K562 (cell line): Measurements from ENCODE around the gene ANO9. TPM values are rescaled to one million over a fixed set of nuclear protein-coding genes. Genes with fewer than 3 reads are reported as not detected.

Source experiments
- CSDE1 ChIP-seq, 2 experiments: fragments of 450-650 bp; IDR thresholded peaks; 2 replicates each; pipeline ENCODE4 v1.6.1; 2016; ENCODE audit warnings: mild to moderate bottlenecking in 1 of 2
- EP300 ChIP-seq: IDR thresholded peaks from 2 replicates; pipeline ENCODE4 v1.6.1; 2012; ENCODE audit warnings: low read length, improper control_type of control experiment
- FOXA3 ChIP-seq, 2 experiments: fragments of 450-650 bp in 1 of 2; sonication (generic) in 1 of 2; formaldehyde crosslinking; IDR thresholded peaks in 1 of 2; conservative IDR thresholded peaks in 1 of 2; 2 replicates each; pipeline versions ENCODE4 v1.4.0 to v1.8.0; 2020 to 2022; ENCODE audit warnings: mild to moderate bottlenecking in 2 of 2, missing genetic modification reagents in 1 of 2
- JUNB ChIP-seq: fragments of 450-650 bp; formaldehyde crosslinking; conservative IDR thresholded peaks from 2 replicates; pipeline ENCODE4 v1.4.0; 2020; ENCODE audit warnings: mild to moderate bottlenecking
- NR1H2 ChIP-seq: sonication (generic); formaldehyde crosslinking; IDR thresholded peaks from 2 replicates; pipeline ENCODE4 v1.4.0; 2020; ENCODE audit warnings: mild to moderate bottlenecking, missing genetic modification reagents
- RFX7 ChIP-seq: fragments of 250-450 bp; sonication (Bioruptor Pico); IDR thresholded peaks from 2 replicates; pipeline ENCODE4 v1.5.1; 2021; ENCODE audit warnings: mild to moderate bottlenecking
- TAF1 ChIP-seq: IDR thresholded peaks from 2 replicates; pipeline ENCODE4 v1.6.1; 2011; ENCODE audit warnings: mild to moderate bottlenecking, low read length, moderate library complexity; ENCODE audit not compliant: insufficient read depth, control insufficient read depth, severe bottlenecking; ENCODE audit errors: extremely low read depth
- YY1 ChIP-seq, 3 experiments: IDR thresholded peaks; 2 replicates each; pipeline ENCODE4 v1.6.1; 2011; ENCODE audit warnings: low read length in 2 of 3, mild to moderate bottlenecking in 2 of 3, moderate library complexity in 2 of 3, borderline replicate concordance in 1 of 3, control low read depth in 1 of 3, low read depth in 1 of 3; ENCODE audit not compliant: insufficient read depth in 3 of 3, insufficient replicate concordance in 2 of 3, control insufficient read depth in 1 of 3, insufficient read length in 1 of 3; ENCODE audit errors: extremely low read depth in 1 of 3
- ZKSCAN1 ChIP-seq: fragments of 150-350 bp; IDR thresholded peaks from 2 replicates; pipeline ENCODE4 v1.6.1; 2016; ENCODE audit warnings: low read depth, low read length
- ZNF175 ChIP-seq: fragments of 200-800 bp; sonication (Bioruptor generic); IDR thresholded peaks from 2 replicates; pipeline ENCODE4 v1.6.1; 2016; ENCODE audit warnings: low read depth, mild to moderate bottlenecking, missing genetic modification characterization, missing compliant biosample characterization
- ZNF280A ChIP-seq: fragments of 450-650 bp; IDR thresholded peaks from 2 replicates; pipeline ENCODE4 v1.6.1; 2018; ENCODE audit warnings: mild to moderate bottlenecking, low read depth; ENCODE audit not compliant: partially characterized antibody
- ZNF280B ChIP-seq: fragments of 250-450 bp; sonication (Bioruptor Pico); IDR thresholded peaks from 2 replicates; pipeline ENCODE4 v1.5.1; 2021; ENCODE audit warnings: mild to moderate bottlenecking
- ZNF76 ChIP-seq: fragments of 250-450 bp; sonication (Bioruptor Pico); IDR thresholded peaks from 2 replicates; pipeline ENCODE4 v1.4.0; 2020; ENCODE audit warnings: mild to moderate bottlenecking, moderate library complexity, borderline replicate concordance
- ZNF766 ChIP-seq: fragments of 200-800 bp; sonication (Bioruptor generic); conservative IDR thresholded peaks from 2 replicates; pipeline ENCODE4 v1.6.1; 2016; ENCODE audit warnings: missing genetic modification characterization, missing compliant biosample characterization
- polyA plus RNA-seq, 8 experiments: library from polyadenylated mRNA; depleted of rRNA in 4 of 8; stranded (reverse) in 5 of 8; unstranded in 3 of 8; fragments of >200 nt; fragmentation: Nextera tagmentation in 2 of 8; fragmentation: Illumina TruSeq in 1 of 8; extraction: Ambion mirVana in 2 of 8; extraction: Trizol in 1 of 8; gene quantifications; 2 replicates each; pipeline versions ENCODE4 v1.2.1 to v1.2.3, GENCODE V29; 2011 to 2014; ENCODE audit warnings: inconsistent platforms in 1 of 8, missing spikeins in 1 of 8
- total RNA-seq, 7 experiments: library from RNA; depleted of rRNA in 6 of 7; stranded (reverse); fragments of >200 nt in 6 of 7; fragmentation: Illumina TruSeq in 2 of 7; extraction: Trizol in 2 of 7; gene quantifications; 2 replicates each; pipeline versions ENCODE4 v1.2.1 to v1.2.3, GENCODE V29; 2011 to 2021; ENCODE audit warnings: low replicate concordance in 1 of 7
- TF ChIP-seq, protein P1 (sequence below): fragments of 450-650 bp; IDR thresholded peaks from 2 replicates; pipeline ENCODE4 v1.6.1; 2016; ENCODE audit warnings: low read depth

Gene ANO9
- total and polyA plus RNA-seq, 9 of the 15 experiments (the other 6 are each of a cell fraction or from before 2014, with no cell fraction given) = 0.20 to 14.5 (median 4.5) TPM

- TF ChIP-seq ZNF280A = no peak
- TF ChIP-seq ZKSCAN1 = no peak
- TF ChIP-seq JUNB = no peak
- no peak; the same call in 1 of the 2 replicates for TF ChIP-seq EP300
- no peak for TF ChIP-seq ZNF175 (CRISPR knock-in tag)
- TF ChIP-seq ZNF76 (CRISPR knock-in tag) = no peak
- TF ChIP-seq, protein P1, sequence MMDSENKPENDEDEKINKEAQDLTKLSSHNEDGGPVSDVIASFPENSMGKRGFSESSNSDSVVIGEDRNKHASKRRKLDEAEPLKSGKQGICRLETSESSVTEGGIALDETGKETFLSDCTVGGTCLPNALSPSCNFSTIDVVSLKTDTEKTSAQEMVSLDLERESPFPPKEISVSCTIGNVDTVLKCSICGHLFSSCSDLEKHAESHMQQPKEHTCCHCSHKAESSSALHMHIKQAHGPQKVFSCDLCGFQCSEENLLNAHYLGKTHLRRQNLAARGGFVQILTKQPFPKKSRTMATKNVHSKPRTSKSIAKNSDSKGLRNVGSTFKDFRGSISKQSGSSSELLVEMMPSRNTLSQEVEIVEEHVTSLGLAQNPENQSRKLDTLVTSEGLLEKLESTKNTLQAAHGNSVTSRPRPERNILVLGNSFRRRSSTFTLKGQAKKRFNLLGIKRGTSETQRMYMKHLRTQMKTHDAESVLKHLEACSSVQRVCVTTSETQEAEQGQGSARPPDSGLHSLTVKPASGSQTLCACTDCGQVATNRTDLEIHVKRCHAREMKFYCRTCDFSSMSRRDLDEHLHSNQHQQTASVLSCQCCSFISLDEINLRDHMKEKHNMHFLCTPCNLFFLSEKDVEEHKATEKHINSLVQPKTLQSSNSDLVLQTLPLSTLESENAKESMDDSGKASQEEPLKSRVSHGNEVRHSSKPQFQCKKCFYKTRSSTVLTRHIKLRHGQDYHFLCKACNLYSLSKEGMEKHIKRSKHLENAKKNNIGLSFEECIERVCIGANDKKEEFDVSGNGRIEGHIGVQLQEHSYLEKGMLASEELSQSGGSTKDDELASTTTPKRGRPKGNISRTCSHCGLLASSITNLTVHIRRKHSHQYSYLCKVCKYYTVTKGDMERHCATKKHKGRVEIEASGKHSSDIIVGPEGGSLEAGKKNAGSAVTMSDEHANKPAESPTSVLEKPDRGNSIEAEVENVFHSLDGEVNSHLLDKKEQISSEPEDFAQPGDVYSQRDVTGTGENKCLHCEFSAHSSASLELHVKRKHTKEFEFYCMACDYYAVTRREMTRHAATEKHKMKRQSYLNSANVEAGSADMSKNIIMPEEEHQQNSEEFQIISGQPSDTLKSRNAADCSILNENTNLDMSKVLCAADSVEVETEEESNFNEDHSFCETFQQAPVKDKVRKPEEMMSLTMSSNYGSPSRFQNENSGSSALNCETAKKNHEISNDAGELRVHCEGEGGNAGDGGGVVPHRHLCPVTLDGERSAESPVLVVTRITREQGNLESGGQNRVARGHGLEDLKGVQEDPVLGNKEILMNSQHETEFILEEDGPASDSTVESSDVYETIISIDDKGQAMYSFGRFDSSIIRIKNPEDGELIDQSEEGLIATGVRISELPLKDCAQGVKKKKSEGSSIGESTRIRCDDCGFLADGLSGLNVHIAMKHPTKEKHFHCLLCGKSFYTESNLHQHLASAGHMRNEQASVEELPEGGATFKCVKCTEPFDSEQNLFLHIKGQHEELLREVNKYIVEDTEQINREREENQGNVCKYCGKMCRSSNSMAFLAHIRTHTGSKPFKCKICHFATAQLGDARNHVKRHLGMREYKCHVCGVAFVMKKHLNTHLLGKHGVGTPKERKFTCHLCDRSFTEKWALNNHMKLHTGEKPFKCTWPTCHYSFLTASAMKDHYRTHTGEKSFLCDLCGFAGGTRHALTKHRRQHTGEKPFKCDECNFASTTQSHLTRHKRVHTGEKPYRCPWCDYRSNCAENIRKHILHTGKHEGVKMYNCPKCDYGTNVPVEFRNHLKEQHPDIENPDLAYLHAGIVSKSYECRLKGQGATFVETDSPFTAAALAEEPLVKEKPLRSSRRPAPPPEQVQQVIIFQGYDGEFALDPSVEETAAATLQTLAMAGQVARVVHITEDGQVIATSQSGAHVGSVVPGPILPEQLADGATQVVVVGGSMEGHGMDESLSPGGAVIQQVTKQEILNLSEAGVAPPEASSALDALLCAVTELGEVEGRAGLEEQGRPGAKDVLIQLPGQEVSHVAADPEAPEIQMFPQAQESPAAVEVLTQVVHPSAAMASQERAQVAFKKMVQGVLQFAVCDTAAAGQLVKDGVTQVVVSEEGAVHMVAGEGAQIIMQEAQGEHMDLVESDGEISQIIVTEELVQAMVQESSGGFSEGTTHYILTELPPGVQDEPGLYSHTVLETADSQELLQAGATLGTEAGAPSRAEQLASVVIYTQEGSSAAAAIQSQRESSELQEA = no peak
- no peak for TF ChIP-seq RFX7
- no peak for TF ChIP-seq TAF1
- TF ChIP-seq FOXA3 (CRISPR knock-in tag; conservative IDR thresholded peaks at IDR 0.05 in 1 of 2, IDR thresholded peaks at IDR 0.05 in 1 of 2) = no peak
- no peak for TF ChIP-seq NR1H2 (CRISPR knock-in tag)
- peak in 1 of 3 experiments; percentile 8 for TF ChIP-seq YY1 (IDR thresholded peaks at IDR 0.05; ENCODE audit: borderline replicate concordance in 1 of 3, control insufficient read depth in 1 of 3, extremely low read depth in 1 of 3, insufficient read depth in 3 of 3, insufficient read length in 1 of 3, insufficient replicate concordance in 2 of 3, low read depth in 1 of 3, low read length in 2 of 3)
- no peak for TF ChIP-seq ZNF280B
- no peak for TF ChIP-seq CSDE1 (IDR thresholded peaks at IDR 0.05)
- no peak for TF ChIP-seq ZNF766 (CRISPR knock-in tag)
These were observed 48.4 kb downstream of the ANO9 start (continued) for GRCh38 chr11:393219-394033.
